GM12878 (cell line): ENCODE data around the gene SEMA4F. TPM values are rescaled to one million over a fixed set of nuclear protein-coding genes. Genes with fewer than 3 reads are reported as not detected.

Source experiments
- KLF5 ChIP-seq: fragments of 450-650 bp; IDR thresholded peaks from 2 replicates; pipeline ENCODE4 v1.6.1; 2014; ENCODE audit warnings: mild to moderate bottlenecking; ENCODE audit not compliant: partially characterized antibody
- PAX8 ChIP-seq: fragments of 450-650 bp; IDR thresholded peaks from 2 replicates; pipeline ENCODE4 v1.6.1; 2017; ENCODE audit warnings: mild to moderate bottlenecking, moderate library complexity
- SMC3 ChIP-seq: IDR thresholded peaks from 2 replicates; pipeline ENCODE4 v1.6.1; 2011; ENCODE audit warnings: low read length, improper control_type of control experiment, borderline replicate concordance
- ZNF622 ChIP-seq: fragments of 450-650 bp; IDR thresholded peaks from 2 replicates; pipeline ENCODE4 v1.6.1; 2017; ENCODE audit warnings: mild to moderate bottlenecking, inconsistent platforms
- polyA plus RNA-seq, 11 experiments: library from polyadenylated mRNA; depleted of rRNA in 4 of 11; unstranded in 6 of 11; stranded (reverse) in 5 of 11; fragments of >200 nt; fragmentation: Nextera tagmentation in 4 of 11; fragmentation: Illumina TruSeq in 1 of 11; extraction: Ambion mirVana in 4 of 11; extraction: Trizol in 1 of 11; gene quantifications; 1 replicate in 1 of 11; 2 replicates in 10 of 11; pipeline versions ENCODE4 v1.2.1 to v1.2.3, GENCODE V29; 2011 to 2016; ENCODE audit warnings: inconsistent platforms in 2 of 11, missing spikeins in 2 of 11, low read depth in 1 of 11
- total RNA-seq, 4 experiments: library from RNA; depleted of rRNA in 3 of 4; stranded (reverse); fragments of >200 nt in 3 of 4; fragmentation: Illumina TruSeq in 1 of 4; extraction: Trizol in 1 of 4; gene quantifications; 2 replicates each; pipeline versions ENCODE4 v1.2.1 to v1.2.3, GENCODE V29; 2013 to 2021

The SEMA4F gene
- total and polyA plus RNA-seq, 10 of the 15 experiments (the other 5 are each of a cell fraction or from before 2014, with no cell fraction given): 0.26 to 3.0 (median 2.1) TPM

DNA sequence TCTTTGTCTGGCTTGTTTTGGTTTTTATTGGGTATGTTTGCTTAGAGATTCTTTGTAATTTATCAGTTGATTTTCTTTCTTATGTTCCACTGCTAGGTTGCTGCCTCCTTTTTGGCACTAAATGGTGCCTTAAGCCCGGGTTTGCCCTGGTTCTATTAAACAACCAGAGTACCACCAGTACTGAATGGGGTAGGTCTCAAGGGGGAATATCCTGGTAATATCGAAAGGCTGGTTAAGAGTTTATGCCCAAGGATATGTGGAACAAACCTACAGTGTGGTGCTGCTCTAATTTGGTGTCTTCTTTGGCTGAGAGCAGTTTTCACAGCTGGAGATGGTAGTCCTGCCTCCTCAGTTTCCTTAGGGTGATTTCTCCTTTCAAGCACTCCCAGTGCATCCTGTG, 76.5 kb downstream of the SEMA4F start (continued):
- no peak for TF ChIP-seq SMC3
- no peak for TF ChIP-seq PAX8
- no peak for TF ChIP-seq KLF5
- TF ChIP-seq ZNF622: no peak
- TF ChIP-seq, all 136 proteins: peak for 0

Other genes with a start within 250 kb of the SEMA4F start
Only the 7 nearest of the 19 such genes appear.
- gene TLX2, start 139.8 kb upstream of the SEMA4F start, total RNA-seq (2014; rRNA removed): 3.2 and 3.7 TPM in 2 replicates
- 1.3 and 1.4 TPM in 2 replicates for gene TLX2, start 139.8 kb upstream of the SEMA4F start, total RNA-seq (2014; rRNA removed; fragmentation: Illumina TruSeq; extraction: Trizol)
- 5.3 and 5.5 TPM in 2 replicates for gene TLX2, start 139.8 kb upstream of the SEMA4F start, total RNA-seq (2021)
- gene TLX2, start 139.8 kb upstream of the SEMA4F start, polyA plus RNA-seq (2011; rRNA removed): not detected in 2 replicates
- 0.11 and 0.90 TPM in 2 replicates for gene TLX2, start 139.8 kb upstream of the SEMA4F start, polyA plus RNA-seq (2014; fragmentation: Illumina TruSeq; extraction: Trizol)
- gene TLX2, start 139.8 kb upstream of the SEMA4F start, polyA plus RNA-seq (2014; fragmentation: Nextera tagmentation; extraction: Ambion mirVana): under 1 TPM; 0.06 to 0.13 TPM
- gene TLX2, start 139.8 kb upstream of the SEMA4F start, polyA plus RNA-seq (2014; rRNA removed): 4.4 and 5.7 TPM in 2 replicates
- 1 to 10 TPM; 3.6 to 3.8 TPM for gene TLX2, start 139.8 kb upstream of the SEMA4F start, polyA plus RNA-seq (2016; fragmentation: Nextera tagmentation; extraction: Ambion mirVana)
- gene DQX1, start 128.0 kb upstream of the SEMA4F start, total RNA-seq (2014; rRNA removed): 0.34 and 1.2 TPM in 2 replicates
- gene DQX1, start 128.0 kb upstream of the SEMA4F start, total RNA-seq (2014; rRNA removed; fragmentation: Illumina TruSeq; extraction: Trizol): 0.67 and 0.78 TPM in 2 replicates
- 0.85 and 0.98 TPM in 2 replicates for gene DQX1, start 128.0 kb upstream of the SEMA4F start, total RNA-seq (2021)
- 0.46 and 0.87 TPM in 2 replicates for gene DQX1, start 128.0 kb upstream of the SEMA4F start, polyA plus RNA-seq (2011; rRNA removed)
- gene DQX1, start 128.0 kb upstream of the SEMA4F start, polyA plus RNA-seq (2014; fragmentation: Illumina TruSeq; extraction: Trizol): 0.96 and 1.7 TPM in 2 replicates
- gene DQX1, start 128.0 kb upstream of the SEMA4F start, polyA plus RNA-seq (2014; fragmentation: Nextera tagmentation; extraction: Ambion mirVana): under 1 TPM; 0.63 to 0.73 TPM
- 1.5 and 1.6 TPM in 2 replicates for gene DQX1, start 128.0 kb upstream of the SEMA4F start, polyA plus RNA-seq (2014; rRNA removed)
- gene DQX1, start 128.0 kb upstream of the SEMA4F start, polyA plus RNA-seq (2016; fragmentation: Nextera tagmentation; extraction: Ambion mirVana): 1 to 10 TPM; 1.1 to 2.1 TPM
- gene AUP1, start 124.5 kb upstream of the SEMA4F start, total RNA-seq (2014; rRNA removed): 151 and 152 TPM in 2 replicates
- 104 and 107 TPM in 2 replicates for gene AUP1, start 124.5 kb upstream of the SEMA4F start, total RNA-seq (2014; rRNA removed; fragmentation: Illumina TruSeq; extraction: Trizol)
- 127 and 128 TPM in 2 replicates for gene AUP1, start 124.5 kb upstream of the SEMA4F start, total RNA-seq (2021)
- gene AUP1, start 124.5 kb upstream of the SEMA4F start, polyA plus RNA-seq (2011; rRNA removed): 71.4 and 106 TPM in 2 replicates
- gene AUP1, start 124.5 kb upstream of the SEMA4F start, polyA plus RNA-seq (2014; fragmentation: Illumina TruSeq; extraction: Trizol): 137 and 147 TPM in 2 replicates
- 10 to 100 TPM; 39.1 to 56.5 TPM for gene AUP1, start 124.5 kb upstream of the SEMA4F start, polyA plus RNA-seq (2014; fragmentation: Nextera tagmentation; extraction: Ambion mirVana)
- gene AUP1, start 124.5 kb upstream of the SEMA4F start, polyA plus RNA-seq (2014; rRNA removed): 212 and 215 TPM in 2 replicates
- 100 to 1,000 TPM; 187 to 204 TPM for gene AUP1, start 124.5 kb upstream of the SEMA4F start, polyA plus RNA-seq (2016; fragmentation: Nextera tagmentation; extraction: Ambion mirVana)
- 73.9 and 77.4 TPM in 2 replicates for gene HTRA2, start 124.3 kb upstream of the SEMA4F start, total RNA-seq (2014; rRNA removed)
- 48.7 and 51.8 TPM in 2 replicates for gene HTRA2, start 124.3 kb upstream of the SEMA4F start, total RNA-seq (2014; rRNA removed; fragmentation: Illumina TruSeq; extraction: Trizol)
- gene HTRA2, start 124.3 kb upstream of the SEMA4F start, total RNA-seq (2021): 62.2 and 64.5 TPM in 2 replicates
- 34.3 and 46.9 TPM in 2 replicates for gene HTRA2, start 124.3 kb upstream of the SEMA4F start, polyA plus RNA-seq (2011; rRNA removed)
- gene HTRA2, start 124.3 kb upstream of the SEMA4F start, polyA plus RNA-seq (2014; fragmentation: Illumina TruSeq; extraction: Trizol): 39.7 and 45.1 TPM in 2 replicates
- 10 to 100 TPM; 42.3 to 46.4 TPM for gene HTRA2, start 124.3 kb upstream of the SEMA4F start, polyA plus RNA-seq (2014; fragmentation: Nextera tagmentation; extraction: Ambion mirVana)
- 68.3 and 70.5 TPM in 2 replicates for gene HTRA2, start 124.3 kb upstream of the SEMA4F start, polyA plus RNA-seq (2014; rRNA removed)
- 10 to 100 TPM; 60.6 to 61.4 TPM for gene HTRA2, start 124.3 kb upstream of the SEMA4F start, polyA plus RNA-seq (2016; fragmentation: Nextera tagmentation; extraction: Ambion mirVana)
- gene LOXL3, start 100.3 kb upstream of the SEMA4F start, total RNA-seq (2014; rRNA removed): 19.4 and 22.2 TPM in 2 replicates
- gene LOXL3, start 100.3 kb upstream of the SEMA4F start, total RNA-seq (2014; rRNA removed; fragmentation: Illumina TruSeq; extraction: Trizol): 11.9 TPM in 2 replicates
- 25.1 and 29.0 TPM in 2 replicates for gene LOXL3, start 100.3 kb upstream of the SEMA4F start, total RNA-seq (2021)
- gene LOXL3, start 100.3 kb upstream of the SEMA4F start, polyA plus RNA-seq (2011; rRNA removed): 37.6 and 40.9 TPM in 2 replicates
- 16.2 and 16.6 TPM in 2 replicates for gene LOXL3, start 100.3 kb upstream of the SEMA4F start, polyA plus RNA-seq (2014; fragmentation: Illumina TruSeq; extraction: Trizol)
- gene LOXL3, start 100.3 kb upstream of the SEMA4F start, polyA plus RNA-seq (2014; fragmentation: Nextera tagmentation; extraction: Ambion mirVana): 1 to 10 TPM; 6.2 to 6.7 TPM
- gene LOXL3, start 100.3 kb upstream of the SEMA4F start, polyA plus RNA-seq (2014; rRNA removed): 32.8 and 33.3 TPM in 2 replicates
- gene LOXL3, start 100.3 kb upstream of the SEMA4F start, polyA plus RNA-seq (2016; fragmentation: Nextera tagmentation; extraction: Ambion mirVana): 10 to 100 TPM; 27.3 to 31.2 TPM
- 90.7 and 104 TPM in 2 replicates for gene DOK1, start 99.5 kb upstream of the SEMA4F start, total RNA-seq (2014; rRNA removed)
- gene DOK1, start 99.5 kb upstream of the SEMA4F start, total RNA-seq (2014; rRNA removed; fragmentation: Illumina TruSeq; extraction: Trizol): 28.3 and 31.0 TPM in 2 replicates
- gene DOK1, start 99.5 kb upstream of the SEMA4F start, total RNA-seq (2021): 82.2 and 91.5 TPM in 2 replicates
- gene DOK1, start 99.5 kb upstream of the SEMA4F start, polyA plus RNA-seq (2011; rRNA removed): 17.6 and 30.8 TPM in 2 replicates
- gene DOK1, start 99.5 kb upstream of the SEMA4F start, polyA plus RNA-seq (2014; fragmentation: Illumina TruSeq; extraction: Trizol): 13.3 and 40.3 TPM in 2 replicates
- gene DOK1, start 99.5 kb upstream of the SEMA4F start, polyA plus RNA-seq (2014; fragmentation: Nextera tagmentation; extraction: Ambion mirVana): 1 to 10 TPM; 1.4 to 6.3 TPM
- 79.1 and 99.6 TPM in 2 replicates for gene DOK1, start 99.5 kb upstream of the SEMA4F start, polyA plus RNA-seq (2014; rRNA removed)
- gene DOK1, start 99.5 kb upstream of the SEMA4F start, polyA plus RNA-seq (2016; fragmentation: Nextera tagmentation; extraction: Ambion mirVana): 10 to 100 TPM; 81.6 to 89.4 TPM
- gene M1AP, start 5.9 kb upstream of the SEMA4F start, total RNA-seq (2014; rRNA removed): 0.22 and 0.28 TPM in 2 replicates
- not detected in 2 replicates for gene M1AP, start 5.9 kb upstream of the SEMA4F start, total RNA-seq (2014; rRNA removed; fragmentation: Illumina TruSeq; extraction: Trizol)
- not detected in 2 replicates for gene M1AP, start 5.9 kb upstream of the SEMA4F start, total RNA-seq (2021)
- gene M1AP, start 5.9 kb upstream of the SEMA4F start, polyA plus RNA-seq (2011; rRNA removed): 0.04 TPM in 1 of 2 replicates, not detected in the other
- 0.15 and 0.17 TPM in 2 replicates for gene M1AP, start 5.9 kb upstream of the SEMA4F start, polyA plus RNA-seq (2014; fragmentation: Illumina TruSeq; extraction: Trizol)
- under 1 TPM; 0.16 to 0.32 TPM for gene M1AP, start 5.9 kb upstream of the SEMA4F start, polyA plus RNA-seq (2014; fragmentation: Nextera tagmentation; extraction: Ambion mirVana)
- gene M1AP, start 5.9 kb upstream of the SEMA4F start, polyA plus RNA-seq (2014; rRNA removed): 0.22 TPM in 1 of 2 replicates, not detected in the other
- gene M1AP, start 5.9 kb upstream of the SEMA4F start, polyA plus RNA-seq (2016; fragmentation: Nextera tagmentation; extraction: Ambion mirVana): under 1 TPM in 1 of 2 experiments, not detected in 1; 0.08 TPM